Erythroblast (primary cell): ENCODE data around the gene BICDL1.

Experiments used
- GATA1 ChIP-seq: IDR thresholded peaks from 2 replicates; pipeline ENCODE4 v1.6.1; 2011; ENCODE audit warnings: low read depth, mild to moderate bottlenecking, control low read depth, low read length, moderate library complexity
- POLR2A ChIP-seq: IDR thresholded peaks from 2 replicates; pipeline ENCODE4 v1.6.1; 2011; ENCODE audit warnings: mild to moderate bottlenecking, low read length

- TF ChIP-seq POLR2A (no peak), GATA1 (no peak)
Observed at GRCh38 chr12:120049426-120049825, 60.4 kb downstream of the BICDL1 start.
